A549 treated with DMSO at 1 μM for 4 hours (cell line): ENCODE results near the gene EIF2B1. TPM values are rescaled to one million over a fixed set of nuclear protein-coding genes. Genes with fewer than 3 reads are reported as not detected.

ENCODE experiments used
- total RNA-seq: library from RNA; stranded (reverse); fragments of 200-300 nt; extraction: Qiagen RNA extraction; gene quantifications from 5 replicates; pipeline ENCODE4 v1.2.3, GENCODE V29; 2022; ENCODE audit warnings: low read depth

The EIF2B1 gene
- 33.1 to 37.0 TPM (median 35.2 TPM) in 5 replicates for total RNA-seq

GRCh38 chr12:123633379-123634141 is at the start of gene EIF2B1, which contains the start of gene GTF2H3:
Gene EIF2B1, minus strand, starts transcription at chr12:123633686. Its CDS starts 129 bp downstream, at chr12:123633557.
Gene GTF2H3, plus strand, starts transcription at chr12:123633829. Its CDS starts 31 bp downstream, at chr12:123633860.

GRCh38 chr12:123670882-123671728 is 37.6 kb upstream of the EIF2B1 start, which contains the start of gene TCTN2:
Gene TCTN2, plus strand, starts transcription at chr12:123671113. Its CDS starts 128 bp downstream, at chr12:123671241.

GRCh38 chr12:123601602-123602489 is 31.6 kb downstream of the EIF2B1 start, which contains the start of gene DDX55:
Gene DDX55, plus strand, starts transcription at chr12:123602099. Its CDS starts 50 bp downstream, at chr12:123602149.

Other genes with a start within 250 kb of the EIF2B1 start
- gene KMT5A, start 249.6 kb downstream of the EIF2B1 start, total RNA-seq, result 47.1 to 58.5 TPM (median 55.2 TPM) in 5 replicates
- gene RILPL2, start 197.0 kb downstream of the EIF2B1 start, total RNA-seq, result 1.2 to 1.9 TPM (median 1.6 TPM) in 5 replicates
- 17.9 to 20.9 TPM (median 19.6 TPM) in 5 replicates for gene SNRNP35, start 175.5 kb downstream of the EIF2B1 start, total RNA-seq
- 9.3 to 13.8 TPM (median 12.2 TPM) in 5 replicates for gene RILPL1, start 100.0 kb downstream of the EIF2B1 start, total RNA-seq
- gene TMED2, start 49.1 kb downstream of the EIF2B1 start, total RNA-seq, result 163 to 229 TPM (median 209 TPM) in 5 replicates
- gene DDX55, start 31.6 kb downstream of the EIF2B1 start, total RNA-seq, result 29.6 to 36.8 TPM (median 35.7 TPM) in 5 replicates
- gene GTF2H3, start 143 bp upstream of the EIF2B1 start, total RNA-seq, result 26.6 to 43.8 TPM (median 31.5 TPM) in 5 replicates
- 11.9 to 13.5 TPM (median 13.2 TPM) in 5 replicates for gene TCTN2, start 37.4 kb upstream of the EIF2B1 start, total RNA-seq
- gene ATP6V0A2, start 78.7 kb upstream of the EIF2B1 start, total RNA-seq, result 19.7 to 27.2 TPM (median 22.5 TPM) in 5 replicates
- gene DNAH10, start 128.6 kb upstream of the EIF2B1 start, total RNA-seq, result 0.11 to 0.42 TPM (median 0.29 TPM) in 5 replicates